Middle frontal gyrus (tissue), 1 donor: Measurements from ENCODE around the gene CPT1B.
A peak's percentile ranks its signal among the peaks of the same experiment; 100 is the strongest.

Experiments used
- DNase-seq: peaks from one replicate; pipeline ENCODE4 v3.0.0-alpha.2; 2015; ENCODE audit warnings: low spot score; ENCODE audit errors: extremely low spot score

The CPT1B gene

DNA sequence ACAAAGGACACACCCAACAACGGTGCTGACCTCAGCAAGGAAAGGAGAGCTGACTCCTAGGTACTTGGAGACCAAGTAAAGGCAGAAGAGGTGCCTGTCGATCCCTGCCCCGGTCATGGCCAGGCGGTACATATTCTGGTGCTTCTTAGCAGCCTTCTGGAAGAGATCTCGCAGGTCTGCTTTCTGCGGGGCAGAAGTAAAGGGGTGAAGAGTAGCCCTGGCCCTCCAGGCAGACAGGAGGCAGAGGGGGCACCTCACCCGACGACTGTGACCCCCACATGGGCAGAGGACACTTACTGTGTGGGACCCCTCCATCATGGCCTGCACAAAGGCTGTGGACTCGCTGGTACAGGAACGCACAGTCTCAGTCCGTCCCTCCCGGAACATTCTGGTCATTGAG lies 7.4 kb downstream of the CPT1B start:
- no peak for DNase-seq

DNA sequence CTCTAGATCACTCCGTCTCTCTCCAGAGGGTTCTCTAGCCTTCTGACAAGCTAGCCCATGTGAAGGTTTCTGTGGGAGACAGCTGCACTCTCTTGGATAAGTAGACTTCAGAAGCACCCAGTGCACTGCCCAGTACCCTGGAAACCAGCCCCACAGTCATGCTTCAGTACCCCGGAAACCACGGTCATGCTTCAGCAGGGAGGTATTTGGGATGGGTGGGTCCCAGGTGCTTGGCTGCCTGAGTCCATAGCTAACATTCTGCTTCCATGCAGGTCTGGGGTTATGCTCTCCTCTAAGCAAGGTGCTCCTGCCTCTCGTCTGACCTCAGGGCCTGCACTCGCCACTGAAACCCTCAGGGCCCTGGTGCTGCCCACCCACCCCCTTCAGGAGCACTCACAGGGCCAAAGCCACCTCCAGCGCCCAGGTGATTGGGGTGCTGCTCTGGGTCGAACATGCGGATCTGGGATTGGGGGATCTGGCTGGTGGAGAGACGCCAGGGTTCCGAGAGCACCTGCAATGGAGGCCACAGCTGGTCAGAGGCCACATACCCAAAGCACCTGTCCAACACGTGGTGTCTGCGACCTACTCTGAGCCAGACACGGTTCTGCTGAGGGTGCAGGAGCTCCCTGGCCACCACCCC lies 8.2 kb downstream of the CPT1B start:
- DNase-seq, result no peak

DNA sequence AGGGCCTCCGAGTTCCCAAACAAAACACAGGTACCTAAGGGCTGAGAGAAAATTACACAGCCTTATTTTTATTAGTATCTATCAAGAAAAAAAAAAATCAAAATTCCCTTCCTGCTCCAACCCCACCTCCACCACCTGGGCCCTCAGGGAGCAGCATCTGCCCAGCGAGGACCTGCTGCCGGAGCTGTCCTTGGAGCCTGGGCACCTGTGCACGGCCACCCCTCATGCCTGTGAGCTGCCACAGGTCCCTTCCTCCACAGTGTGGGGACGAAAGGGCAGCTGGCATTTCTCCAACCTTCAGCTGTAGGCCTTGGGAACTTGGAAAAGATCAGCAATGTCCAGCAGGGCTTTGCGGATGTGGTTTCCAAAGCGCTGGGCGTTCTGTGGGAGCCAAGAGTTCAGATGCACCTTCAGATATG lies 9.2 kb downstream of the CPT1B start:
- no peak for DNase-seq

DNA sequence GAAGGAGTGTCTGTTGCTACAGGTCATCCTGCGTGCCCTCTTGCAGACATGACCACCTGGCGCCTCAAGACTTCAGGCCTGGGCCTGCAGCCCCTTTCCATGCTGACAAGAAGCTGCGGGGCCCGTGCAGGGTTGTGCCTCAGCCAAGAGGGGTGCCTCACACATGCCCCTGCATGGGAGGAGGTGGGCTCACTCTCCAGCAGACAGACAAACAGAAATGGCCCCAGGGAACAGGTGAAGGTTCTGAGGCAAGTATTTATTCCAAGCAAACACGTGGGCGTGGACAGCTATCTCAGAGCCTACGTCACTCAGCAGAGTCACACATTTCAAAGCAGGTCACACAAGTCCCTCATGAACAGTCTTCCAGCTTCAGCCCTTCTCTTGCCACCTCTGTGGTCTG lies 9.6 kb downstream of the CPT1B start:
- DNase-seq, result no peak

DNA sequence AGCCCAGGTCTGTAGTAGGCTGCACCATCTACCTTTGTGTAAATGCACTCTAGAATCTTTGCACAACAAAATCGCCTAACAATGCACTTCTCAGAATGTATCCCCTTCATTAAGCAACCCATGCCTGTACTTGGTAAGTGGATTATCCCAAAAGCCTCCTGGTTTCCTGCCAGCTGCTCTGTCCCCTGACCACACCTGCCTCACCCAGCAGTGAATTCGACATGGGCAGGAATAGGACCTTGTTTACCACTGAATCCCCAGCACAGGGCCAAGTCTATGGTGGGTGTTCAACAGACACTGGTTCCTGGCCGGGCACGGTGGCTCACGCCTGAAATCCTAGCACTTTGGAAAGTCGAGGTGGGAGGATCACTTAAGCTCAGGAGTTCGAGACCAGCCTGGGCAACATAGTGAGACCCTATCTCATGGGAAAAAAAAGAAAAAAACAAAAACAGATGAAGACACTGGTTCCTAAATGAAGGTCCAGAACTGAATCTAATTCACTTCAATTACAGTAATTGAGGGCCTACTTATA lies 10.4 kb downstream of the CPT1B start:
- DNase-seq, result no peak

DNA sequence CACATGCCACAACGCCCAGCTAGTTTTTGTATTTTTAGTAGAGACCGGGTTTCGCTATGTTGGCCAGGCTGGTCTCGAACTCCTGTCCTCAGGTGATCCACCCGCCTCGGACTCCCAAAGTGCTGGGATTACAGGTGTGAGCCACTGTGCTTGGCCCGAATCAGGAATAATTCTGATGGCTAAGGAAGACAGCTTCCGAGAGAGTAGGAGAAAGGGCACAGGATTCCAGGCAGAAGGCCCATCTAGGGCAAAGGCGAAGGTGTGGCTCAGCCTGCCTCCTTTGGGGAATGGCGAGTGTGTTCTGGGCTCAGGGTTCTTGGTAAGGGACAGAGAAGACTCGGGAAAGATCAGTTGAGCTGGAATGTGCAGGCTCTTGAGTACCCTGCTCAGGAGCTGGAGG lies 13.9 kb downstream of the CPT1B start:
- no peak for DNase-seq

DNA sequence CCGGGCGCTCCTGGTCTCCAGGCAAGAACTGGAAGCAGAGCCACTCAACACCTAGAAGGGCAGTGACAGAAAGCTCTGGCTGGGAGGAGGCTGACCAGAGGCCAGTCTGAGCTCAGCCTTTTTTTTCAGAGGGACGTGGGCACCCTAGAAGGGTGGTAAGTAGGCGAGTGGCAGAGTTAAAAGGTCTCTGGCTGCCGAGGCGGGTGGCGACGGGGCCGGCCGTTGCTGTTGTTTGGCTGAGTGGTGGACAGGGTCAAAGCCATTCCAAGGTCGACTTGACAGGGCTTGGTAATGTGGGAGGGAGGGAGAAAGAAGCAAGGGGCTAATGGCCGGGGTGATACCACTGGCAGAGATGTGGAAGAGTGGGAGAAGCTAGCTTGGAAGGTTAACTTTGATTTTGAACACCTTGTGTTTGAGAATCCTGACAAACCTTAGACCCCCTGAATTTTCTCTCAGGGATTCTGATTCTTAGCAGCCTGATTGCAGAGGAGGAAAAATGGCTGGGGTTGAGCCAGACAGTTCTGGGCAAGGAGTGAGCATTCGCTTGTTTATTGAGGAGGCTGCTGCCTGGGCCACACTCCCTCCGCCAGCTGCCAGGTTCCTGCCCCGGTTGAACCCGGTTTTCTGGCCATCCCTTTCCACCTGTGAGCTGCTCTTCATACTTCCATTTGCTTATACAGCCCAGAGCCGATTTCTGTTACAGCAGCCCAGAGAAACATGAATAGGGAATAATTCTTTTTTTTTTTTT lies 14.6 kb downstream of the CPT1B start:
- DNase-seq, result no peak

DNA sequence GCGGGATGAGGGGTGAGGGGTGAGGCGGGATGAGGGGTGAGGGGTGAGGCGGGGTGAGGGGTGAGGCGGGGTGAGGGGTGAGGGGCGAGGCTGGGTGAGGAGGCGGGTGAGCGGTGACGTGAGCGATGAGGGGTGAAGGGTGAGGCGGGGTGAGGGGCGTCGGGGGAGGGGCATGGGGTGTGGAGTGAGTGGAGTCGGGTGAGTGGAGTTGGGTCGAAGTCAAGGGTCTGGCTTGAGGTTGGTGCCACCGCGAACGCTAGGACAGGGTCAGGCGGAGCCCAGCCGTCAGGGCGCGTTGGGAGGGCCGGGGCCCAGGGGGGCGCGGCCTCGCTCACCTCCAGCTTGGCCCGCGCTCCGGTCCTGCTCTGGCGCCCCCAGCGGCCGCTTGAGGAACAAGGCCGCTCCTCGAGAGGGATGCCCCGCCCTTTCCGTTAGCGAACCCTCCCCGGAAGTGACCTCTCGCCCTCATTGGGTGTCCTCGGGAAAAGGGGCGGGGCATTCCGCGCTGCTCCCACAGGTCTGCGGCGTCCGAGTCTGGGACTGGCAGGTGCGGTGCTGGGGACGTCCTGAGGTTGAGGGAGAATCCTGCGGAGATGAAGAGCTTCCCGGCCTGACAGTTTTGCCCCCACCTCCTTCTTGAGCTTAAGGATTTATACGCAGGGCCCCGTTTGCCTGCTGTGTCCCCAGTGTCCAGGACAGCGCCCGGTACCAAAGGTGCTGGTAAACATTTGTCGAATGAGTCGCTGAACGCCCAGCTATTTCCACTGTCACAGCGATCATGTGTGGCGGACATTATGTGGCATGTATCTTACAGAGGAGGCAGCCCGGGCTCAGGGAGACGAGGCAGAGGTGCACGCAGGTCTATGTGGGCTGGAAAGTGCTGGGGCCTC lies 15.5 kb downstream of the CPT1B start, which contains the start of gene SYCE3:
Gene SYCE3 (minus strand): TSS at position 397 of the 890 bp plus-strand sequence. CDS start 6,514 bp downstream, outside the sequence.
- peak; percentile 93 for DNase-seq

DNA sequence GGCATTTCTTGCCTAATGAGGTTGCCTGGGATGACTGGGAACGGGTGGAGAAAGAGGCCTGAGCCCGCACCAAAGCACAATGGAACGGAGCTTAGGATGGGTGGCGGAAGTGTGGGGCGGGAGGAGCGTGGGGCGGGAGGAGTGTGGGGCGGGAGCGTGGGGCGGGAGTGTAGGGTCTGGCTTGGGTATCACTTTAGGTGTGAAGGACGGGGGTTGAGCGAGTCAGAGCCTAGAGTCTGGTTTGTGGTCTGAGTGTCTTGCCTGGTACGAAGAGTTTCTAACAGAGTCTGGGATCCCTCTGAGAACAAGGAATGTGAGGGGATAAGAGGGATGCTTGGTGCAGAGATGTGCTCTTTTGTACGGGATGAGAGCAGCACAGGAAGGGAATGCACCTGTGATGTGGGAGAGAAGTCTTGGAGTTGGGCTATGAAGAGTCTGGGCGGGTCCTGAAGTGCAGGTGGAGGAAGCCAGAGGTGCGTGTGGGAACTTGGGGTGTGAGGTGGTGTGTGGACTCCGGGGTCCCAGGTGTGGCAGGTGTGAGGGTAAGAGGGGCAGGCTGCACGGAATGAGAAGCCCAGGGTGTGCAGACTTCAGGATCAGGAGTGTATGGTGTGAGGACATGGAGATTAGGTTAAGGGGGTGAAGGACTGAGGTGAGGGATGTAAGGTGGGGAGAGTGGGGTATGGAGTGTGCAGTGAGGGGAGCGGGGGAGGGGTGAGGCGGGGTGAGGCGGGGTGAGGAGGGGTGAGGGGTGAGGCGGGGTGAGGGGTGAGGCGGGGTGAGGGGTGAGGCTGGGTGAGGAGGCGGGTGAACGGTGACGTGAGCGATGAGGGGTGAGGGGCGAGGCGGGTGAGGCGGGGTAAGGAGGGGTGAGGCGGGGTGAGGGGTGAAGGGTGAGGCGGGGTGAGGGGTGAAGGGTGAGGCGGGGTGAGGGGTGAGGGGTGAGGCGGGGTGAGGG lies 16.5 kb downstream of the CPT1B start:
- DNase-seq, result no peak

DNA sequence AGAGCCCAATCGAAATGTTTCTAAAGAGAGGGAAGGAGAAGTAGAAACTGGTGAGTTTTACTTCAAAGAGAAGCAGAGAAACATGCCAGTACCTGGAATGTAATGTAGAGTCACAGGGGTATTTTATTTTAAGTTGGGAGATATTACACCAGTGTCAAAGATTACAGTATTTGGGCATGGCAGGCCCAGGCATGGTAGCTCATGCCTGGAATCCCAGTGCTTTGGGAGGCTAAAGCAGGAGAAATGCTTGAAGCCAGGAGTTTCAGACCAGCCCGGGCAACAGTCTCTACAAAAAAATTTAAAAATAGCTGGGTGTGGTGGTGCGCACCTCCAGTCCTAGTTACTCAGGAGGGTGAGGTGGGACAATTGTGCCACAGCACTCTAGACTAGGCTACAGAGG lies 18.2 kb downstream of the CPT1B start:
- DNase-seq, result no peak

DNA sequence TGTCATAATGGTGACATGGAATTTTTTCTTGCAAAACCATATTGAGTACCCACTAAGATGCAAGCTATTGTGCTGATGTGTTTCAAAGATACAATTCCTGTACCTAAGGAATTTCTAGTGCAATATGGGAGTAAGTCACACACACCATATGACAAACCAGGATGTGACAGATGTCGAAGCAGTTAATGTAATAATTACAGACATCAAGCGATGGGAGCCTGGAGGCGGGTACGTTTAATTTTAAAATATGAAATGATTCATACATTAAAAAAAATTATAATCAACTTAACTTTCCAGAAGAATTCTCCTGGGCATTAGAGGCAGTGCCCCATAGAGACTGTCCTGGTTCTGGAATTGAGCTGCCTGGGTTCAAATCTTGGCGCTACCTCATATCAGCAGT lies 21.5 kb downstream of the CPT1B start:
- no peak for DNase-seq

DNA sequence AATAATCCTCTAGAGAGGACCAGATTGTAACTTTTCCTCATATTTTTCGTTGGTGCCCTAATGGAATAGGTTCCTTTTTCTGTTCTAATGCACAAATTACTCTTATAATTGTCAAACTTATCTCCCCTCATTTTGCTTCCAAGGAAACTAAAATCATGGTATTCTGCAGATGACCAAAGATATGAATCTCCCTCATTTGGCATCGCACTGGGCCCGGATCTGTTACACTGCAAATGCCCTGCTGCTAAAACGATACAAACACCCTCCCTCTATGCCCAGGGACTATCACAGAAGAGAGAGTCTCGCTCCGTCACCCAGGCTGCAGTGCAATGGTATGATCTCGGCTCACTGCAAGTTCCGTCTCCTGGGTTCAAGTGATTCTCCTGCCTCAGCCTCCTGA lies 24.9 kb downstream of the CPT1B start:
- DNase-seq, result no peak

DNA sequence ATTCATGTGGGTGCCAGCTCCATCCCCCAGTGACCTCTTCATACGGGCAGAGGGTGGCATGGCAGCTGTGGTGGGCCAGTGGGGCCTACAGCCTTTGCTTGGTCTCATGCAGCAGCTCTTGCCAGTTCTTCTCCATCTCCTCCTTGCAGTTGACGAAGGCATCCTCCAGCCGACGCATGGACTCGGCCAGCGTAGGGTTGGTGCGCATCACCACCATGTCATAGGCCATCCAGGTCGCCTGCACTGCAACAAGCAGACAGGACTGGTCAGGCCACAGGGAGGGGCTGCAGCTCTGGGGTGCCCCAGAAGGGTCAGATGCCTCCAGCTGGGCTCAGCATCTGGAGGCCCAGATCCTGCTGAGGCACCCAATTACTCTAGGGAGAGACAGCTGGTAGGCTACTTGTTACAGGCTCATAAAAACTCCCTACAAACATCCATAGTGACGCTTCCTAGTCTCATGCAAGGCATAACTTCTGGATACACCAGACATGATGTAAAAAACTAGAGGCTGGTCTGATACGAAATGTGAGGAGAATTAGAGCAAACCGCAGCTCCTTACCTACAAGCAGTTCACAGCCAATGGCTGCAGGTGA lies 27.0 kb downstream of the CPT1B start:
- DNase-seq, result no peak

DNA sequence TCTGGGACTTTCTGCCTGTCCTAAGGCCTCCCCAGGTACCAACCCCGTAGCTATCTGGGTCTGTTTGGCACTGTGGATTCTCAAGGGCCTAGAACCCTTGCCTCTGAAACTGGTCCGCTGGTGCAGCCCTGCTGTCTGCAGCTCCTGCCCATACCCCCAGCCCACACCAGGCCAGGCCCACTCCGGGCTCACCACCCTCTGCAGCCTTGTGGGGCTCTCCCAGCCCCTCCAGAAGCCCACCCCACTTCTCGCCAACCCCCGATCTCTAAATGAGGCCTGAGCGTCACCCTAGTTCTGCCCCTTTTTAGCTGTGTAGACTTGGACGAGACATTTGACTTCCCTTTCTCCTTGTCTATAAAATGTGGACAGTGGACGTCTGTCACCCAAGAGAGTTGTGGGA lies 27.8 kb downstream of the CPT1B start:
- DNase-seq, result no peak

DNA sequence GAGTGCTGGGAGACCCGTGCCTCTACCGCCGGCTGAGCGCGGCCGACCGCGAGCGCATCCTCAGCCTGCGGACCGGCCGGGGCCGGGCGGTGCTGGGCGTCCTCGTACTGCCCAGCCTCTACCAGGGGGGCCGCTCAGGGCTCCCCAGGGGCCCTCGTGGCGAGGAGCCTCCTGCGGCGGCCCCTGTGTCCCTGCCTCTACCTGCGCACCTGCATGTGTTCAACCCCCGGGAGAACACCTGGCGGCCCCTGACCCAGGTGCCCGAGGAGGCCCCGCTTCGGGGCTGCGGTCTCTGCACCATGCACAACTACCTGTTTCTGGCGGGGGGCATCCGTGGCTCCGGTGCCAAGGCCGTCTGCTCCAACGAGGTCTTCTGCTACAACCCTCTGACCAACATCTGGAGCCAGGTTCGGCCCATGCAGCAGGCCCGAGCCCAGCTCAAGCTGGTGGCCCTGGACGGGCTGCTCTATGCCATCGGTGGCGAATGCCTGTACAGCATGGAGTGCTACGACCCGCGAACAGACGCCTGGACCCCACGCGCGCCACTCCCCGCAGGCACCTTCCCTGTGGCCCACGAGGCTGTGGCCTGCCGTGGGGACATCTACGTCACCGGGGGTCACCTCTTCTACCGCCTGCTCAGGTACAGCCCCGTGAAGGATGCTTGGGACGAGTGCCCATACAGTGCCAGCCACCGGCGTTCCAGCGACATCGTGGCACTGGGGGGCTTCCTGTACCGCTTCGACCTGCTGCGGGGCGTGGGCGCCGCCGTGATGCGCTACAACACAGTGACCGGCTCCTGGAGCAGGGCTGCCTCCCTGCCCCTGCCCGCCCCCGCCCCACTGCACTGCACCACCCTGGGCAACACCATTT lies 29.1 kb downstream of the CPT1B start:
- DNase-seq, result no peak

DNA sequence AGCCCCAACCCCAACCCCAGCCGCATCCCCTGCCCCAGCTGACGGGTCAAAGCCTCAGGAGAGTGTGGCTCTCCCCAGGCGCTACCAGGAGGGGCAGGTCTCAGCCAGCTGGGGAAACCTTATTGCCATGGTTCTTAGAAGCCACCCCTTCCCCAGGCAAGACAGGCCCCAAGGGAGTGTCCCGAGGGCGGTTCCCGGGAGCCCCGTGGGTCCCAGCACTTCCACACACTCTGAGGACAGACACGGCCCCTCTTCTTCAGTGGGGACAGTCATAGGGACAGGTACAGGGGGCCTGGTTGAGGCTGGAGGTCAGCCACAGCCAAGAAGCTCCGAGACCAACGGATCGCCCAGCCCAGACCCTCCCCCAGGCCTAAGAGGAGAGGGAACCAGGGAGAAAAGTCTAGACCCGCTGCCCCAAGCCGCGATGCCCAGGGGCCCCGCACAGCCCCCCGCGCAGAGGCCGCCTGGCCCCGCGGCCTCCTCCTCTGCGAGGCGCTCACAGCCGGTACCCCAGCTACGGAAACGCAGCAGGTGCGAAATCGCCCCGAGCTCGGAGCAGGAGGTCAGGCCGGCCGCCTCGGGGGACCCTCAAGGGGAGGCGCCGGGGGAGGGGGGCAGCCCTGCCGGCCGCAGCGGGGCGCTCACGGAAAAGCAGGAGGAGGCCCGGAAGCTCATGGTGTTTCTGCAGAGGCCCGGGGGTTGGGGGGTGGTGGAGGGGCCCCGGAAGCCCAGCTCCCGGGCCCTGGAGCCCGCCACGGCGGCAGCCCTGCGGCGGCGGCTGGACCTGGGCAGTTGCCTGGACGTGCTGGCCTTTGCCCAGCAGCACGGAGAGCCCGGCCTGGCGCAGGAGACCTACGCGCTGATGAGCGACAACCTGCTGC lies 29.9 kb downstream of the CPT1B start:
- no peak for DNase-seq

DNA sequence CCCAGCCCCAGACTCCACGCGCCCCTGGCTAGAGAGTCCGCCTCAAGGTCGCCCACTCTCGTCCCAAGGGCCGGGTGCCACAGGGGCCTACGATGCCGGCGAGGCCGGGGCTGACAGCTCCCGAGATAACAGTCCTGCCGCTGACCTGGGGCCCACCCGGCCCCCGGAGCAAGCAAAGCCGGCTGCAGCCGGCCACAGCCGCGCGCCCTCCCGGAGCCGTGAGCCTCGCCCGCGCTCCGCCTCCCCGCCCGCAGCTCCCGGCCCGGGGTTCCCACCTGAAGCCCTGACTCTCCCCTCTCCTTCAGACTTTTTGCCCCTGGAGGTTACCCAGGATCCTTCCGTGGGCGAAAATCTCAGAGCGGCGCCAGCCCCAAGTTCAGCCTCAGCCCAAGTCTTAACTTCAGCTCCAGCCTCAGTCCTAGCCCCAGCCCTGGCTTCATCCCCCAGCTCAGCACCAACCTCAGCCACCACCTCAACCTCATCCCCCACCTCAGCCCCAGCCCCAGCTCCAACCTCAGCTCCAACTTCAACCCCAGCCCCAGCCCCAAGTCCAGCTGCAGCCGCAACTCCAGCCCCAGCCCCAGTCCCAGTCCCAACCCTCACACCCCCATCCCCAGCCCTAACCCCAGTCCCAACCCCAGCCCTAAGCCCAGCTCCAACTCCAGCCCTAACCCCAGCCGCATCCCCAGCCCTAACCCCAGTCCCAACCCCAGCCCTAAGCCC lies 30.8 kb downstream of the CPT1B start:
- DNase-seq, result no peak
